Effector CD4-positive, alpha-beta T cell (primary cell): ENCODE measurements around the gene MRGPRX3.

ENCODE experiments used
- DNase-seq: peaks from one replicate; pipeline ENCODE4 v3.0.0-alpha.2; 2020

Gene MRGPRX3

DNA sequence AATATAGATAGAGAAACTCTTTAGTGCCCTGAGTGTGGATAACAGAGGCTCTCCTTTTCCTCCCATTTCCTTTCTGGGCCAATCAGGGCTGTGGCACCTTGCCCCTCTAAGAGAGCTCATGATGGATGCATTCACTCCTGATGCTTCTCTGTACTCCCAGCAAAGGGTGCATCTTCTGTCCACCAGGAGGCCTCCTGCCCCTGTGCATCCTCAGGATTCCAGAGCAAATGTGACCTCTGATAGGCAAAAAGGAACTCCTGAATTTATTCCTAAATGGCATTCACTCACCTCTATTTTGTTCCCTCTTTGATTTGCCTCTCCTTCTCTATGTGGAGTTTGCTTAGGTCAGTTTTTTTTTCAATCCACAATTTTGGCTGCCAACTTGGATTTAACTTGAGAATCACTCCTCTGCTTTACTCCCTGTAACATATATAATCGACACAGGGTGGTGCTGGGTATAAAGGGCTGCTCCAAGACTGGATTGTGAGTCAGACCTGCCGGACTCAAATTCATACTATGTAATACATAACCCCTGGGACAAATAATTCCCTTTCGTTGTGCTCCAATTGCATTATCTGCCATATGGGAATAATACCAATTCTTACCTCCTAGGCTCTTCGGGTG lies 39.1 kb downstream of the MRGPRX3 start:
- no peak for DNase-seq

DNA sequence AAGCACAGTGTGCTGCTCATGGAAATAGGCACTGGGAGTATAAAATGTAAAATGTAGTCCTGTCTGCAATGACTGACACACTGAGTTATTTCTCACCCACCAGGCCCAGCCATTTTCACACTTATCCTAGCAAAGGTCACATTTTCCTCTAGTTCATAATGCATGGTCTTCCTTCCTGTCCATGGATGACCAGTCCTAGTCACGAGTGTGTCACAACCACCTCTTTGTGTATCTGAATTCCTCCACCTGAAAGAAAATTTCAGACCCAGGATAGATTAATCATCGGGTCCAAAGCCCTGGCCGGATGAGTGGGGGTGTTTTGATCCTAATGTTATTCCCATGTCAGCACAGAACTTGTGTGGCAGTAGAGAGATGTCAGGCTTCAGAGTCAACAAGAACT lies 40.3 kb downstream of the MRGPRX3 start, which contains the start of gene MRGPRX4:
MRGPRX4 (plus strand) TSS at position 172 of the 400 bp plus-strand sequence. CDS start 420 bp downstream, outside the sequence.
- DNase-seq: no peak

DNA sequence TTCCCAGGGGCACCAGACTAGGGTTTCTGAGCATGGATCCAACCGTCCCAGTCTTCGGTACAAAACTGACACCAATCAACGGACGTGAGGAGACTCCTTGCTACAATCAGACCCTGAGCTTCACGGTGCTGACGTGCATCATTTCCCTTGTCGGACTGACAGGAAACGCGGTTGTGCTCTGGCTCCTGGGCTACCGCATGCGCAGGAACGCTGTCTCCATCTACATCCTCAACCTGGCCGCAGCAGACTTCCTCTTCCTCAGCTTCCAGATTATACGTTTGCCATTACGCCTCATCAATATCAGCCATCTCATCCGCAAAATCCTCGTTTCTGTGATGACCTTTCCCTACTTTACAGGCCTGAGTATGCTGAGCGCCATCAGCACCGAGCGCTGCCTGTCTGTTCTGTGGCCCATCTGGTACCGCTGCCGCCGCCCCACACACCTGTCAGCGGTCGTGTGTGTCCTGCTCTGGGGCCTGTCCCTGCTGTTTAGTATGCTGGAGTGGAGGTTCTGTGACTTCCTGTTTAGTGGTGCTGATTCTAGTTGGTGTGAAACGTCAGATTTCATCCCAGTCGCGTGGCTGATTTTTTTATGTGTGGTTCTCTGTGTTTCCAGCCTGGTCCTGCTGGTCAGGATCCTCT lies 41.0 kb downstream of the MRGPRX3 start:
- DNase-seq: no peak
